Measurements from ENCODE around the gene AHCYL1.

GRCh38 chr1:110038271-110038670, 53.7 kb downstream of the AHCYL1 start:
- TF ChIP-seq CTCF (IDR thresholded peaks at IDR 0.05) (no peak), POLR2A (IDR thresholded peaks at IDR 0.05) (no peak)

All from esophagus squamous epithelium (tissue), 4 donors.